ENCODE results near the gene ACBD6. TPM values are rescaled to one million over a fixed set of nuclear protein-coding genes. Genes with fewer than 3 reads are reported as not detected.

The ACBD6 gene
- total RNA-seq, 1 experiment from 2014 or later = 136 TPM

DNA sequence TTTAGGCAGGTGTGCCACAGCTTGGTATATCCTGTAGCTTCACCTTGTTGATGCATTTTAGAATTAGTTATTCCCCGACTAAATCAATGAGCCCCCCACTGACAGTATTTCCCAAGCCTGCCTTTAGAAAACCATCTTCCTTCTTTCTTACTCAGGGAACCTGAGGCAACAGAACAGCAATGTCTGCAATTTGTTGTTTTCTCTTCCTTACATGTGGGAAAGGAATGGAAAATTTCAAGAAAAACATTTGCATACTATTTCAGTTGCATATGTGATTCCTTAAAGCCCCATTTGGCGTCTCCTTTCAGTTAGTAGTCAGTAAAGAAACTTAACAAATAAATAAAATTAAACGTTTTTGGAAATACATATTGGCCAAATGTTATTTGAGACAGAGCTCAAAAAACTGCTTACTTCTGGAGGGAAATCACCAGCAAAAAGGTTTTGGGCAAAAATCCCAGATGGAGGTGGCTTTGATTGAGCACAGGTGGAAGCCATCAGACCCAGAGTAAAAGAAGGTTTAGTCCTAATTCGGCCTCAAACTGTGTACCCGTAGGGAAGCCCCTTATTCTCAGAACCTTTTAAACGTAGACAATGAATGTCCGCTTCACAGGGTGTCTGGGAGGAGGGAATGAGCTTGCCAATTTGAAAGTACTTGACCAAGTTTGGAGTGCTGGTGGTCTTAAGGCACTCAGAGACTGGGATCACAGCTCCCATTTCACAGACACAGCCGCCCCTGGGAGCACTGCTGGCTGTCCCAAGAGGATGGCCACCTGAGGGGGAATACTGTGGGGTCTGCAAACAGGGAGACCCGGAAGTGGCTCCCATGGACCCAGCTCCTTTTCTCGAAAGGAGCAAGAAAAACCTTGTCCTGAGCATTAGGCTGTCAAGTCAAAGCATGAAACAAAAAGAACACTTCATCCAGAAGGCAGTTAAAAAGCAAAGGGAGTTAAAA, 263.0 kb downstream of the ACBD6 start:
- Mint-ChIP-seq H3K27me3 (ENCODE audit: insufficient read depth, unreplicated experiment) (peaks cover 91% of the 10 kb centered on the region), H3K4me3 (ENCODE audit: unreplicated experiment) (no peak overlapping the region)
- CTCF ChIA-PET = interaction anchor here (0.8 to 2.4 kb wide), 7 partner anchors 10 to 424 kb away, joined by 3 to 11 read pairs (median 3); no protein-coding TSS in a partner anchor

DNA sequence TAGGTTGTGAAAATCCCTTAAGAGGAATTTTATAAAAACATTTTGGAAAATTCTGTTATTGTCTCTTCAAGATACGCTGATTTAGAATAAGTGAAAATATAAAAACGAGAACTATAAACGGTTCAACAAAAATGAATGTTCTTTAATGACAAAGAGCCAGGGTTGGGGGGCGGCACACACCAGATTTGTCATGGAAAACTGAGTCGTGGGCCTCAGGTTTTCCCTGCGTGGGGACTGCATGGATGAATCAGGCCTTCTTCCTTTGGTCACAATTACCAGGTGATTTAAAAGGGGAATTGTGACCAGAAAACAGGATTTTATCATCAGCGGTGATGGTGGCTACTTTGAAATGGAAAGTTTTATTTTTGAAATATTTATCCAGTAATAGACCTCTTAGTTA, 263.7 kb downstream of the ACBD6 start:
- peaks cover 98% of the 10 kb centered on the region for H3K27me3 Mint-ChIP-seq (ENCODE audit: insufficient read depth, unreplicated experiment)
- H3K36me3 Mint-ChIP-seq (ENCODE audit: insufficient read depth, unreplicated experiment) = no peaks in the 10 kb centered on the region
- TF ChIP-seq, protein P1, sequence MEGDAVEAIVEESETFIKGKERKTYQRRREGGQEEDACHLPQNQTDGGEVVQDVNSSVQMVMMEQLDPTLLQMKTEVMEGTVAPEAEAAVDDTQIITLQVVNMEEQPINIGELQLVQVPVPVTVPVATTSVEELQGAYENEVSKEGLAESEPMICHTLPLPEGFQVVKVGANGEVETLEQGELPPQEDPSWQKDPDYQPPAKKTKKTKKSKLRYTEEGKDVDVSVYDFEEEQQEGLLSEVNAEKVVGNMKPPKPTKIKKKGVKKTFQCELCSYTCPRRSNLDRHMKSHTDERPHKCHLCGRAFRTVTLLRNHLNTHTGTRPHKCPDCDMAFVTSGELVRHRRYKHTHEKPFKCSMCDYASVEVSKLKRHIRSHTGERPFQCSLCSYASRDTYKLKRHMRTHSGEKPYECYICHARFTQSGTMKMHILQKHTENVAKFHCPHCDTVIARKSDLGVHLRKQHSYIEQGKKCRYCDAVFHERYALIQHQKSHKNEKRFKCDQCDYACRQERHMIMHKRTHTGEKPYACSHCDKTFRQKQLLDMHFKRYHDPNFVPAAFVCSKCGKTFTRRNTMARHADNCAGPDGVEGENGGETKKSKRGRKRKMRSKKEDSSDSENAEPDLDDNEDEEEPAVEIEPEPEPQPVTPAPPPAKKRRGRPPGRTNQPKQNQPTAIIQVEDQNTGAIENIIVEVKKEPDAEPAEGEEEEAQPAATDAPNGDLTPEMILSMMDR (IDR thresholded peaks at IDR 0.05; ENCODE audit: unreplicated experiment) = no peak
- no peak overlapping the region for H3K27ac Mint-ChIP-seq (ENCODE audit: low read depth, unreplicated experiment)
- DNase-seq (ENCODE audit: unreplicated experiment) = no peak
- ChIA-PET POLR2A (interaction anchor here (0.7 to 1.0 kb wide), 2 partner anchors 23 to 40 kb away, joined by 3 read pairs; no protein-coding TSS in a partner anchor), CTCF (interaction anchor here (2.4 kb wide), 1 partner anchor 15 kb away, joined by 11 read pairs; no protein-coding TSS in a partner anchor)
- intact Hi-C loops (cut with micrococcal nuclease) = loop anchor here (5.0 kb wide), 1 partner anchor 51 kb away; no protein-coding TSS in a partner anchor
- no peaks in the 10 kb centered on the region for H3K4me1 Mint-ChIP-seq (ENCODE audit: insufficient read depth, unreplicated experiment)
- H3K9me3 Mint-ChIP-seq (ENCODE audit: unreplicated experiment) = no peaks in the 10 kb centered on the region
- H3K4me3 Mint-ChIP-seq (ENCODE audit: unreplicated experiment) = no peak overlapping the region
- BruUV-seq (replicated peaks) = no TSS peak

More for the DNA sequence above, 263.0 kb downstream of the ACBD6 start:
- Mint-ChIP-seq H3K27ac (ENCODE audit: low read depth, unreplicated experiment) (no peak overlapping the region), H3K9me3 (ENCODE audit: unreplicated experiment) (no peaks in the 10 kb centered on the region), H3K4me1 (ENCODE audit: insufficient read depth, unreplicated experiment) (no peaks in the 10 kb centered on the region), H3K36me3 (ENCODE audit: insufficient read depth, unreplicated experiment) (no peaks in the 10 kb centered on the region)
- BruUV-seq (replicated peaks) = no TSS peak
- DNase-seq (ENCODE audit: unreplicated experiment) = no peak
- POLR2A ChIA-PET = interaction anchor here (1.0 kb wide), 1 partner anchor 39 kb away, joined by 3 read pairs; no protein-coding TSS in a partner anchor
- intact Hi-C loops (cut with micrococcal nuclease) = loop anchor here (5.0 kb wide), 1 partner anchor 52 kb away; no protein-coding TSS in a partner anchor
- TF ChIP-seq, protein P1 (IDR thresholded peaks at IDR 0.05; ENCODE audit: unreplicated experiment) = no peak

Small RNAs within 50 kb of the gene (microRNA-seq; reads per million reads assigned to microRNA genes)
- gene MIR3121 = not detected

Other genes starting within 250 kb of the ACBD6 start
- gene OVAAL, start 56.4 kb upstream of the ACBD6 start, total RNA-seq (2022) = not detected in 2 replicates
- gene XPR1, start 129.4 kb upstream of the ACBD6 start, total RNA-seq (2022) = 38.6 and 39.7 TPM in 2 replicates